MM.1S (cell line): Measurements from ENCODE around the gene CD24.

ENCODE experiments used
- EZH2 ChIP-seq: fragments of 300-600 bp; sonication (generic); optimal IDR thresholded peaks from 2 replicates; pipeline ENCODE3; 2017; ENCODE audit warnings: low read depth, mild to moderate bottlenecking, antibody characterized with exemption, low read length, mixed read lengths
- EZH2phosphoT487 ChIP-seq: fragments of 300-600 bp; sonication (generic); IDR thresholded peaks from 2 replicates; pipeline ENCODE4 v1.6.1; 2018; ENCODE audit warnings: antibody characterized with exemption, low read length
- TF ChIP-seq, protein P1 (sequence below): fragments of 300-600 bp; sonication (generic); IDR thresholded peaks from 2 replicates; pipeline ENCODE4 v1.5.1; 2016; ENCODE audit warnings: antibody characterized with exemption, low read length, mixed read lengths

DNA sequence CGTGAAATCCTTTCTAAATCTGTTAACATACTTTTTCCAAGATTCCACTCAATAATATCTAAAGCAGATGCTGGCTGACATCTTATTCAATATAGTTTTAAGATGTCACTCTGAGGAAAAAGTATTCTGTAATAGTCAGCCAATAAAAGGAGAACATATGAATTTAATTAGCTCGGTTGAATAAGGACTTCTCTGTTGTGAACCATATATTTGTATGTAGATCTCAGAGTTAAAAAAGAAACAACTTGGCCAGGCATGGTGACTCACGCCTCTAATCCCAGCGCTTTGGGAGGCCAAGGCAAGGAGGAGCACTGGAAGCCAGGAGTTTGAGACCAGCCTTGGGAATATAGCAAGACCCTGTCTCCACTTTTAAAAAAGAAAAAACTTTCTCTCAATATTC lies 7.4 kb upstream of the CD24 start:
- TF ChIP-seq, protein P1, sequence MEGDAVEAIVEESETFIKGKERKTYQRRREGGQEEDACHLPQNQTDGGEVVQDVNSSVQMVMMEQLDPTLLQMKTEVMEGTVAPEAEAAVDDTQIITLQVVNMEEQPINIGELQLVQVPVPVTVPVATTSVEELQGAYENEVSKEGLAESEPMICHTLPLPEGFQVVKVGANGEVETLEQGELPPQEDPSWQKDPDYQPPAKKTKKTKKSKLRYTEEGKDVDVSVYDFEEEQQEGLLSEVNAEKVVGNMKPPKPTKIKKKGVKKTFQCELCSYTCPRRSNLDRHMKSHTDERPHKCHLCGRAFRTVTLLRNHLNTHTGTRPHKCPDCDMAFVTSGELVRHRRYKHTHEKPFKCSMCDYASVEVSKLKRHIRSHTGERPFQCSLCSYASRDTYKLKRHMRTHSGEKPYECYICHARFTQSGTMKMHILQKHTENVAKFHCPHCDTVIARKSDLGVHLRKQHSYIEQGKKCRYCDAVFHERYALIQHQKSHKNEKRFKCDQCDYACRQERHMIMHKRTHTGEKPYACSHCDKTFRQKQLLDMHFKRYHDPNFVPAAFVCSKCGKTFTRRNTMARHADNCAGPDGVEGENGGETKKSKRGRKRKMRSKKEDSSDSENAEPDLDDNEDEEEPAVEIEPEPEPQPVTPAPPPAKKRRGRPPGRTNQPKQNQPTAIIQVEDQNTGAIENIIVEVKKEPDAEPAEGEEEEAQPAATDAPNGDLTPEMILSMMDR: no peak
- TF ChIP-seq EZH2: no peak
- no peak for TF ChIP-seq EZH2phosphoT487
